Muscle layer of colon (tissue), 2 donors: Measurements from ENCODE around the gene PSAT1.

Experiments
- H3K27ac ChIP-seq: one replicate; pipeline ENCODE4 v1.7.0; 2013; ENCODE audit warnings: low read depth, mild to moderate bottlenecking, low read length, moderate library complexity
- H3K27me3 ChIP-seq, 2 donors: one replicate each; pipeline ENCODE4 v1.7.0; 2013; ENCODE audit warnings: low read length in 2 of 2, mild to moderate bottlenecking in 2 of 2; ENCODE audit not compliant: insufficient read depth in 2 of 2, control insufficient read depth in 1 of 2
- H3K36me3 ChIP-seq: one replicate; pipeline ENCODE4 v1.7.0; 2013; ENCODE audit warnings: mild to moderate bottlenecking, low read length; ENCODE audit not compliant: insufficient read depth
- H3K4me1 ChIP-seq: one replicate; pipeline ENCODE4 v1.7.0; 2013; ENCODE audit warnings: mild to moderate bottlenecking, low read length; ENCODE audit not compliant: insufficient read depth
- H3K4me3 ChIP-seq, 2 donors: one replicate each; pipeline ENCODE4 v1.7.0; 2013; ENCODE audit warnings: low read length in 2 of 2, low read depth in 1 of 2, mild to moderate bottlenecking in 1 of 2, moderate library complexity in 1 of 2
- H3K9ac ChIP-seq: one replicate; pipeline ENCODE4 v1.7.0; 2013; ENCODE audit warnings: low read length
- H3K9me3 ChIP-seq: one replicate; pipeline ENCODE4 v1.7.0; 2013; ENCODE audit warnings: mild to moderate bottlenecking, low read length
- donor health status: abdominal sarcoma.
- donor health status: Adenocarcinoma of cecum.

Gene PSAT1

GRCh38 chr9:78294290-78295176 lies 2.4 kb upstream of the PSAT1 start:
- no peak overlapping the region for H3K9ac ChIP-seq
- H3K27ac ChIP-seq, result no peak overlapping the region
- no peaks in the 10 kb centered on the region for H3K9me3 ChIP-seq
- no peaks in the 10 kb centered on the region for H3K27me3 ChIP-seq
- H3K36me3 ChIP-seq, result no peaks in the 10 kb centered on the region
- no peak overlapping the region for H3K4me3 ChIP-seq
- peaks cover 14% of the 10 kb centered on the region for H3K4me1 ChIP-seq

- Histone ChIP-seq H3K9ac (no peak overlapping the region), H3K36me3 (no peaks in the 10 kb centered on the region), H3K4me1 (peaks cover 14% of the 10 kb centered on the region), H3K27me3 (no peaks in the 10 kb centered on the region), H3K27ac (no peak overlapping the region), H3K9me3 (no peaks in the 10 kb centered on the region), H3K4me3 (no peak overlapping the region)
These were observed 1.7 kb upstream of the PSAT1 start for GRCh38 chr9:78295177-78295575.

- Histone ChIP-seq H3K9ac (peak overlapping the region; percentile 9), H3K36me3 (no peaks in the 10 kb centered on the region), H3K4me3 (peak overlapping the region in 1 of 2 donors; percentile 81), H3K9me3 (no peaks in the 10 kb centered on the region), H3K27me3 (no peaks in the 10 kb centered on the region), H3K27ac (peak overlapping the region; percentile 21), H3K4me1 (peaks cover 14% of the 10 kb centered on the region)
These were observed 1.2 kb upstream of the PSAT1 start for GRCh38 chr9:78295731-78296130.

- no peaks in the 10 kb centered on the region for H3K9me3 ChIP-seq
- H3K4me3 ChIP-seq, result peak overlapping the region; percentile 36 to 81
- H3K4me1 ChIP-seq, result peaks cover 14% of the 10 kb centered on the region
- H3K36me3 ChIP-seq, result no peaks in the 10 kb centered on the region
- peak overlapping the region; percentile 21 for H3K27ac ChIP-seq
- peak overlapping the region; percentile 9 for H3K9ac ChIP-seq
- no peaks in the 10 kb centered on the region for H3K27me3 ChIP-seq
These were observed 578 bp upstream of the PSAT1 start for GRCh38 chr9:78296201-78296892.

- H3K9ac ChIP-seq, result no peak overlapping the region
- peaks cover 14% of the 10 kb centered on the region for H3K4me1 ChIP-seq
- no peak overlapping the region for H3K27ac ChIP-seq
- H3K4me3 ChIP-seq, result peak overlapping the region; percentile 68 to 81
- H3K27me3 ChIP-seq, result no peaks in the 10 kb centered on the region
- no peaks in the 10 kb centered on the region for H3K9me3 ChIP-seq
- no peaks in the 10 kb centered on the region for H3K36me3 ChIP-seq
These were observed 692 bp downstream of the PSAT1 start for GRCh38 chr9:78297672-78297961.

GRCh38 chr9:78298046-78298765 lies 1.3 kb downstream of the PSAT1 start:
- Histone ChIP-seq H3K4me1 (peaks cover 14% of the 10 kb centered on the region), H3K27me3 (no peaks in the 10 kb centered on the region), H3K36me3 (no peaks in the 10 kb centered on the region), H3K9ac (no peak overlapping the region), H3K27ac (no peak overlapping the region), H3K4me3 (peak overlapping the region in 1 of 2 donors; percentile 81), H3K9me3 (no peaks in the 10 kb centered on the region)

- H3K9me3 ChIP-seq, result no peaks in the 10 kb centered on the region
- H3K27ac ChIP-seq, result no peak overlapping the region
- H3K4me1 ChIP-seq, result peaks cover 14% of the 10 kb centered on the region
- no peaks in the 10 kb centered on the region for H3K36me3 ChIP-seq
- no peaks in the 10 kb centered on the region for H3K27me3 ChIP-seq
- no peak overlapping the region for H3K4me3 ChIP-seq
- H3K9ac ChIP-seq, result no peak overlapping the region
These were observed 3.3 kb downstream of the PSAT1 start for GRCh38 chr9:78300209-78300608.

- no peaks in the 10 kb centered on the region for H3K27me3 ChIP-seq
- H3K9ac ChIP-seq, result no peak overlapping the region
- H3K9me3 ChIP-seq, result no peaks in the 10 kb centered on the region
- H3K4me3 ChIP-seq, result no peak overlapping the region
- H3K36me3 ChIP-seq, result no peaks in the 10 kb centered on the region
- H3K27ac ChIP-seq, result no peak overlapping the region
- peaks cover 8% of the 10 kb centered on the region for H3K4me1 ChIP-seq
These were observed 4.5 kb downstream of the PSAT1 start for GRCh38 chr9:78301466-78301865.

GRCh38 chr9:78303377-78304062 lies 6.6 kb downstream of the PSAT1 start:
- Histone ChIP-seq H3K4me3 (no peak overlapping the region), H3K27me3 (no peaks in the 10 kb centered on the region), H3K27ac (no peak overlapping the region), H3K9ac (no peak overlapping the region), H3K9me3 (no peaks in the 10 kb centered on the region), H3K4me1 (no peaks in the 10 kb centered on the region), H3K36me3 (no peaks in the 10 kb centered on the region)

- no peak overlapping the region for H3K4me3 ChIP-seq
- H3K9me3 ChIP-seq, result no peaks in the 10 kb centered on the region
- H3K36me3 ChIP-seq, result no peaks in the 10 kb centered on the region
- no peaks in the 10 kb centered on the region for H3K27me3 ChIP-seq
- no peak overlapping the region for H3K9ac ChIP-seq
- no peak overlapping the region for H3K27ac ChIP-seq
- no peaks in the 10 kb centered on the region for H3K4me1 ChIP-seq
These were observed 7.4 kb downstream of the PSAT1 start for GRCh38 chr9:78304357-78304756.
